ENCODE measurements around the gene PVALEF.
"Not testable (repeated sequence)": the region's sequence is repeated elsewhere in the genome, so short reads cannot be mapped to it uniquely, and the experiment has no call there.

Gene PVALEF

DNA sequence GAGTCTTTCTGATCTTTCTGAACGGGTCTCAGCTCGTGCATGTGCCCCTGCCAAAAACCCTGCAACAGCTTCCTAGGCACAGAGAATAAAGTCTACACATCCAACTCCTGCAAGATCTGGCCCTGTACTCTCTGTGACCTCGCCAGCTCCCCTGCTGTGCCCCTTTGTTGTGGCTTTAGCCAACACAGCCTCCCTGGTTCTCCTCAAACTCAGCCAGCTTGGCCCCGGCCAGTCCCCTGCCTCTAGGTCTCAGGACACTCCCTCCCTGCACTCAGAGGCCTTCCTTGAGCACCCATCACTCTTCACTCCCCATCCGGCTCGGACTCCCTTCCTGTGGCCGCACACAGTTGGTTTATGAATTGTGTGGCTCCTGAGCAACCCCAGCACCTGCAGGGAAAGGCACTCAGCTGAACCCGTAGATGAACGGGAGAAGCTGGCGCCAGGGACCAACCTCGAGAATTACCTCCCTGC is 56.1 kb downstream of the PVALEF start:
- DNase-seq (ENCODE audit: low read depth): no peak

DNA sequence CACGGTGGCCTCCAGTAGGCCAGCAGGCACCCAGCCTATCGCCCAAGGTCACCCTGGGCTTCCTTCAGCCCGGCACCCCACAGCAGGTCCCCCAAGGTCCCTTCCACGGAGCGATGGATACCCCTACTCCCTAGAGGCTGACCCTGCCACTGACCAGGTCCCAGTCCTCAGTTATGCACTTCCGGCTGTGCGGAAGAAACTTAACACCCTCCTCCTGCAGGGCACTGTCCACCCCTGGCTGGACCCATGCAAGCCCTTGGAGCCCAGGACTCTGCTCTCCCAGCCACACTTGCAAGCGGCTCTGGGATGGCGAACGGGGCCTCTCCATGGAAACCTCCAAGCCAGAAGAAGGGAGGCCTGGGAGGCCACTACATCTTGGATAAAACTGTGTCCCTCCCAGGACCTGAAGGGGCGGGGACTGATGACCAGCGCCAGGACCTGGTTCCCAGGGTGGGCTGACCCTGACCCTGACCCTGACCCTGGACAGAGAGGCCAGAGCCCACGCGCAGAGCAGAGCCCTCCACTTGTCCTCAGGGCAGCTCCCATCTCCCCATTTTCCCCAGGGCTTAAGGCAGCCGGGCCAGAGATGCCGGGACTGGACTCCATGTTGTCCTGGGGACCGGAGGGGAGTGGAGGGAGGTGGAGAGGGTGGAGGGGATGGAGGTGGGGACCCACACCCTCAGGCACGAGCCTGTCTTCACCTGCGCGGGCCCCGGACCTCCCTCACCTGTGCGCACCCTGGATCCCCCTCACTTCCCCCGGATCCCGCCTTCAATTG is 56.7 kb downstream of the PVALEF start:
- peak; percentile 27 for DNase-seq (ENCODE audit: low read depth)

DNA sequence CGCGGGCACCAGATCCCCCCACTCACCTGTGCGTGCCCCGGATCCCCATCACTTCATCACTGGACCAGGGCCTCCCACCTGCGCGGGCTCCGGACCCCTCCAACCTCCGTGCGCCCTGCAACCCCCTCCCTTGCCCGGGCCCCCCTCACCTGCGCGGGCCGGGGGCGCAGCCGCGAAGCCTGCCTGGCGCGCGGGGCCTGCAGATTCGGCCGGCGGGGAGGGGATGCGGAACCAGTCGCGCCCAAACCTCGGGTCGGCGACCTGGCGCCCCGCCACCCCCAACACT is 57.3 kb downstream of the PVALEF start:
- no peak for DNase-seq (ENCODE audit: low read depth)

DNA sequence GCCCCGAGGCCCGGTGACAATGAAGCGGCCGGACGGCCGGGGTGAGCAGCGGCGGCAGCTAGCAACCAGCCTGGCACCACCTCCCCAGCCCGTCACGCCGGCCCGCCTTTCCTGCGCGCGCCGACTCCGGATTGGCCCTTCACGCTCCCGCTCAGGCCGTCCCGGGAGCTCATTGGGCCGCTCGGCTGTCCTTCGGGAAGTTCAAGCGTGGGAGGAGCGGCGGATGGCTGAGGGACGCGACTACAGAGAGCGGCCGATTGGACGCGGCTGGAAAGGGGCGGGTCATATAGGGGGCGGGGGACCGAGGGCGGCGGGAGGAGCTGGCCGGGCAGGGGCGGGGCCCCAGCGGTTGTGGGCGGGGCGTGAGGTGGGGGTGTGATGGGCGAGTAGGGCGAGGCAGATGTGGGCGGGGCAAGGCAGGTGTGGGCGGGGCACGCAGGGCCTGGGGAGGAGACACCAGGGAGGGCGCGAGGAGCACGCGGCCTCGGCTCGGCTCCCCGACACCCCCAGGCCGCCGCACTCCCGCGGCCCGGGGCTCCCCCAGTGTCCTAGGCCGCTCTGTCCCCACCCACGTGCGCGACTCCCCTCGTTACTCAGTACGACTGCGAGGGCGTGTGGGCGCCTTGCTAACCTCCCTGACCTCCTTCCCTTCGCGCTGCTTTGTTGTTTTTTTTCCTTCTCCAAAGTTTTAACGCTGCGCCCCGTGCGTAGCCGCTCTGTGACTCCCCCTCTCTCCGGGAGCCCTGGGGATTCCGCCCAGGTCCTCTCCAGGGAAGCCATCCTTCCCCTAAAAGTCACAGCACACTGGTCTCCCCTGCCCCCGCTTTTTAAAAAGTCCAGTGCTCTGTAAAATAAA is 57.8 kb downstream of the PVALEF start, which contains the start of gene CEP131:
TSS of gene CEP131 (minus strand) at position 60 of the 856 bp plus-strand sequence. CDS start 2,909 bp downstream, outside the sequence.
- DNase-seq (ENCODE audit: low read depth): peak; percentile 100

DNA sequence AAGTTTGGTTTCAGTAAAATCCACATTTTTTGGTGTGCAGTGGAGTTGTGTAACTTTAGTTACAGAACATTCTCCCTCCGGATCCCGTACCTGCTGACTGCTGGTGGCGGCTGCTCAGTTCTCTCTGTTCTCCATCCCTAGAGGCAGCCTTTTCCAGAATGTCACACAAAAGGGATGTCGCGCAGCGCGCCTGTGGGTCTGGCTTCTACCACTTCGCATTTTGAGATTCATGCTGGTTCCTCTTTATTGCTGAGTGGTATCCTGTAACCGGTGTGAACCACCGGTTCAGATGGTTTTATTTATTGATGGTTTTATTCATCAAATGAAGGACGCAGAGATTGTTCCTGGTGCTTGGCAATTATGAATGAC is 58.4 kb downstream of the PVALEF start:
- DNase-seq (ENCODE audit: low read depth): peak; percentile 25

DNA sequence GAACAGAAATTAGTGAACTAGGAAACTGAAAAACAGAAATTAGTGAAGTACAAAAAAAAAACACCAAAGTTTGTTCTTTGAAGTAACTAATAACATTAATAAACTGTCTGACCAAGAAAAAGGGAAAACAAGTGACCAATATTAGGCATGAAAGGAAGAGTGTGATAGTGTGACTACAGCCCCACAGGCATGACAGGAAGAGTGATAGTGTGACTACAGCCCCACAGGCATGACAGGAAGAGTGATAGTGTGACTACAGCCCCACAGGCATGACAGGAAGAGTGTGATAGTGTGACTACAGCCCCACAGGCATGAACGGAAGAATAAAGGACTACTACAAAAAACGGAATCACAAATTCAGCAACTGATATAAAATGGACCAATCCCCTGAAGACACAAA is 62.3 kb downstream of the PVALEF start:
- not testable (repeated sequence) for DNase-seq (ENCODE audit: low read depth)

DNA sequence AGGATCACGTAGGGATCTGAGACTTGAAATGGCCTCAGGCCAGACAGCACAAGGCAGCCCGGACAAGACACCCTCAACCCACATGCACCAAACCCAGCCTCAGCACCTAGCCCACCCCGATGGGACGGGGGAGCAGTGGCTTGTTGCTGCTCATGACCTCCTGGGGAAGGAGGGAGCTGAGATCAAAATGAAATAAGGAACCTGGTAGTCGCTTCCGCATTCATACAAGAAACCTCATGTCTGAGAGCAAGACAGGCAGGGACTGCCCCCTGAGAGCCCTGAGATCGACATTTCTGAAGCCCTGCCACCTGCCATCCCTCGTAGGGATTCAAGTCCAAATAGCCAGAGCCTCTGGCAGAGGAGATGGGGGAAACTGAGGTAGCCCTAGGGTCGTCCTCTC is 63.1 kb downstream of the PVALEF start:
- DNase-seq (ENCODE audit: low read depth): no peak

DNA sequence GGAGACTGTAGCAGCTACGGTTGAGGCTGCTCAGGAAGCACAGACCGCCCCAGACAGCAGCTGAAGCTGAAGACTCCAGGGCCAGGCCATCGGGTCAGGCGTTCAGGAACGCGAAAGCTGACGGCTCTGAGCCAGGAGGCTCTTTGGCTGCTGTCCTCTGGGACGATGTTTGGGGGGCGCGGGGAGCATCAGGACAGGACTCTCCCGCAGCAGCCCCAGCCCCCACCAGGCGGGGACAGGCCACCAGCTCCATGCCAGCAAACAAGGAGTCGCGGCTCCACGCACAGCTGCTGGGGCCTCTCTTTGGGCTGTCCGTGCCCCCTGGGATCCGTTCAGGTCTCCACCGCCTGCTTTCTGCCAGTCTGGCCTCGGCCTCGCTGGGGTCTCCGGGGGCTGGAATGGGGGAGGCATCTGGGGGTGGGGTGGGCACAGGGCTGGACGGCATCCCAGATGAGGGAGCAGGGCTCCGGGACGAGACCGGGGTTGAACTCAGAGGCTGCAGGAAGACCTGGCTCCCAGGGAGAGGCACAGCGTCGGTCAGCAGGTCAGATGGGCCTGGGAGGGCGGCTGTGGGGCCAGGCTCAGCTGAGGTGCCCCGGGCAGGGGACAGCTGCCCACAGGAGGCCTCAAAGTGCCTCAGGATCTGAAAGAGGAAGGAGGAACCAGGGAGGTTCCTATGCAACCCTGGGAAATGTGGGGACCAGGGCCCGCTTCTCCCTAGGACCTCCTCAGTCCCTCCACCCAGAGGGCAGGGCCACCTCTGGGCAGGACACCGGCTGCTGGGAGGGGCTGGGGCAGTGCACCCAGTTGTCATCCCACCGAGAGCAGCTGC is 63.7 kb downstream of the PVALEF start:
- no peak for DNase-seq (ENCODE audit: low read depth)

DNA sequence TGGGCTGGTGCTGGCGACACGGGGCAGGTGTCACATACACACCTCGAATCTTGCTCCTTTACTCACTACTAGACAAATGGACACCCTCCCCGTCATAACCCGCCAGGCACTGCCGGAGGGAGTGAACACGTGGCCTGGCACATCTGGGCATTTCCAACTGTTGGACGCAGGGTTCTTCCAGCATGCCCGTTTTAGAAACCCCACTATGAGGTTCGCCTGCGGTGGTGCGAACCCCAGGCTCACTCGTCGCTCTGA is 64.3 kb downstream of the PVALEF start:
- DNase-seq (ENCODE audit: low read depth): no peak

DNA sequence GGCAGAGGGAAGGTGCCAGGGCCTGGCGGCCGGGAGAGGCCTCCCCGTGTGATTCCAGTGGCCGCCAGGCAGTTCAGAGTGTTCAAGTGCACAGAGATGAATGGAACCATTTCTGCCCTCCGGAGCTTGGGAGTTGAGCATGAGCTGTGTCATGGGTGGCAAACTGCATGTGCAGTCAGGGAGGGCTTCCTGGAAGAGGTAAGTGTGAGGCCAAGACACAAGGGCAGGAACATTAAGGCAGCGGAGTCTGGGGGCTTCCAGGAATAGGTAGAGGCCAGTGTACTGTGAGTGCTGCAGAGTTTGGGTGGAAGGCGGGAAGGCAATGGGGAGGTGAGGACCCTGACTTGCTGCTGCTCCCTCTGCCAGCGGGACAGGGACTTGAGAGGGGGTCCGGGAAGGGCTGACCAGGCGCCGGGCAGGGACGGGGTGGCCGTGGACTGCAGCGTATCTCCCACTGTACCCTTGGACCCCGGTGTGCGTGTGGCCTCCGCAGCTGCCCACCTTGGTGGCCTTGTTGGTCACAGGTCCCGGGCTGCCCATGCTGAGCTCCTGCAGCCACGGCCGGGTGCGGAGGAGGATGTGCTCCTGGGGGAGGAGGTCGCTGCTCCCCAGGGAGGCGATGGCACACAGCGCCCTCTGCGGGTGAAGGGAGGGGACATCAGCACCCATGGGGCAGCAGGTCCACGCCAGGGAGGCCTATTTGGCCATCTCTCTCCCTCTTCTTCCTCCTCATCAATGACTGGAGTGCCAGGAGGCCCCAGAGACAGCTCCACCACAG is 64.9 kb downstream of the PVALEF start:
- no peak for DNase-seq (ENCODE audit: low read depth)

DNA sequence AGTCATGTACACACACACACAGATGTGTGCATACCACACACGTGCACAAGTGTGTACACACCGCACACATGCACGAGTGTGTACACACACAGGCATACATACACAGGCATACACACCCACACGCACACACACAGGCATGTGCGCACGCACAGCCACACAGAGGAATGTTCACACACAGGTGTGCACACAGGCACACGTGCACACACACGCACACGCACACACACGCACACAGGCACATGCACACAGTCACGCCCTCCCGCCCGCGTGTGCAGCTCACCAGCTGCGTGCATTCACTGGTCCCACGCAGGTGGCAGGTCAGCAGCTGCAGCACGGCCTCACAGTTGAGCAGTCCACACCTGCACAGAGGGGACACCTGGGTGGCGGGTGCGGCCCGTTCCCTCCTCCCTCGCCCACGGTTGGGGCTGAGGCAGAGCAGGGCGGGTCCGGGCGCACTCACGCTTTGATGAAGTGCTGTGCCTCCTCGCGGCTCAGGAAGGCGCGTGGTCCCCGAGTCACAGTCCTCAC is 65.9 kb downstream of the PVALEF start:
- no peak for DNase-seq (ENCODE audit: low read depth)

DNA sequence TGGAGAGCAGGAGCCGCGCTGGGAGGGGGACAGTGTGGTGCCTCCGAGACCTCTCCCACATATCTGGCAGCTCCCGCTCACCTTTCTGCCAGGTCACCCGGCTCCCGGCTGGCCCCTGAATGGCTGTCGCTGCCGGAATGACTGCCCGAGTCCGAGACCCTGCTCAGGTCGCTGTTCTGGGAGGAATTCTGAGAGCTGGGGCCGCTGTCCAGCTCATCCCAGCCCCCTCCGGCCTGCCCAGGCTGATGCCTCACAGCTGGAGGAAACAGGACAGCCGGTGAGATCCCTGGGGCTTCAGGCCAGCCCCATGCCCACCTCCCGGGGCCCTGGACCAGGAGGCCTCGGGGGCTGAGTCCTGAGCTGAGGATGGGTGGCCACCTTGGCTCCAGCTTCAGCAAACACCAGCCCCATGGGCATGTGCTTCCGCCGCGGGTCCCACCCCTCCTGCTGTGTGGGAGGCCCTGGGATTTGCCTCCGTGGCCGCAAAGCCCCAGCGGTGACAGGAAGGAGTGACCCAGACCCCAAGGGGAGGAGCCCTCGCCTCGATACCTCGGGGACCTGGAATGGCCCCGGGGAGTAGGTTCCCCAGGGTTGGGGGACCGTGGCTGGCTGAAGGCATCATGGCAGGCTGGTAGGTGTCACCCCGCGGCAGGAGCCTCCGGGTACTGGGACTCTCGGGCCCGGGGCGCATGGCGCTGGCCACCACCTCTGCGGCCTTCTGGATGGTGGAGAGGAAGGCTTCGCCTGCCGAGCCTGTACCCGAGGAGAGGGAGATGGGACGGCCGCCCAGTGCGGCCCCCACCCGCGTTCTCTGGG is 66.7 kb downstream of the PVALEF start:
- DNase-seq (ENCODE audit: low read depth): no peak
